Activated CD8-positive, alpha-beta memory T cell treated with anti-CD3 and anti-CD28 coated beads for 1 hour (primary cell): ENCODE results near the gene PMPCA.
A peak's percentile ranks its signal among the peaks of the same experiment; 100 is the strongest.

ENCODE experiments used
- DNase-seq, 2 donors: peaks; one replicate each; pipeline ENCODE4 v3.0.0-alpha.2; 2020; ENCODE audit warnings: low read depth in 1 of 2; ENCODE audit errors: extremely low read depth in 1 of 2

Gene PMPCA

GRCh38 chr9:136433043-136433715 is 22.7 kb downstream of the PMPCA start:
- DNase-seq, result no peak

- no peak for DNase-seq
Observed at GRCh38 chr9:136433849-136434579, 23.6 kb downstream of the PMPCA start.

DNA sequence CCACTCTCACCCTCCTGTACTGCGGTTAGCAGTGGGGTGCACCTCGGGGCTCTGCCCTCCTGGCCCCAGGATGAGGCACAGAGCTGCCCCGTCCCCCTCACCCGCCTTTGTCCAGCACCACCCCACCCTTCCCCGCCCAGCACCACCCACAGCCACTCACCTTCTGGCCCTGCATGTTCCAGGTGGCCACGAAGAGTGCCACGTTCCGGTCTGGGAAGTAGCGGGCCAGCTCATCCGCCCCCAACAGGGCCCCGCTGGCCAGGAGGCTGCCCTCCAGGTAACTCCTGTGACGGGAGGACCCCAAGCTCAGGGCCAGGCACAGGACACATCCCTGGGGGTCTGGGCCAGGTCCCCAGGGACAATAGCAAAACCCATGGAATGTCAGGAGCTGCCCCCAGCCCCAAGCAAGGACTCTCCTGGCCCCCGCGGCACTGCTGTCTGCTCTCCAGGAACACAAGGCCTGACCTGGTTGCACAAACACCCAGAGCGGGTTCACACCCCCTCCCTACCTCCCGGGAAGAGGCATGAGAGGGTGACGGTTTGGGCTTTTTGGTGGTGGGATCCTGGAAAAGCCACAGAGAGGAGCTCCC is 24.2 kb downstream of the PMPCA start:
- no peak for DNase-seq

GRCh38 chr9:136436055-136436634 is 25.7 kb downstream of the PMPCA start:
- DNase-seq, result no peak

DNA sequence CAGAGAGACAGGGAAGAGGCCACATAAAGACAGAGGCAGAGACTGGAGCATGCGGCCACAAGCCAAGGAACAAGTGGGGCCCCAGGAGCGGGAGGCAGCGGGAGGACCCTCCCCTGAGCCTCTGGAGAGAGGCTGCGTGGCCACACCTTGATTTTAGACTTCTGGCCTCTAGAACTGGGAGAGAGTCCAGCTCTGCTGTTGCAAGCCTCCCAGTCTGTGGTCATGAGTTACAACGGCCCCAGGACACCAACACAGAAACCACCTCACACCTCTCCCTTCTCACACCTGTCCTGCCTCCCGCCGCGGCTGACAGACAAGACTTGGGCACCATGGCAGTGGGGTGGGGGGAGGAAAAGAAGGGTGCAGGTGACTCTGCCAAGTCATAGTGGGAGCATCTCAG is 27.0 kb downstream of the PMPCA start:
- DNase-seq, result no peak

- DNase-seq, result no peak
Observed at GRCh38 chr9:136437839-136438547, 27.5 kb downstream of the PMPCA start.

GRCh38 chr9:136438548-136439480 is 28.4 kb downstream of the PMPCA start:
- DNase-seq, result peak; percentile 7 to 27

GRCh38 chr9:136439481-136440408 is 29.3 kb downstream of the PMPCA start, which contains the start of gene INPP5E:
Gene INPP5E (minus strand): TSS chr9:136439845. CDS start chr9:136439419, 426 bp downstream.
- DNase-seq, result peak; percentile 45 to 82

- no peak for DNase-seq
Observed at GRCh38 chr9:136441191-136441680, 30.8 kb downstream of the PMPCA start.

GRCh38 chr9:136441681-136442245 is 31.3 kb downstream of the PMPCA start:
- no peak for DNase-seq

DNA sequence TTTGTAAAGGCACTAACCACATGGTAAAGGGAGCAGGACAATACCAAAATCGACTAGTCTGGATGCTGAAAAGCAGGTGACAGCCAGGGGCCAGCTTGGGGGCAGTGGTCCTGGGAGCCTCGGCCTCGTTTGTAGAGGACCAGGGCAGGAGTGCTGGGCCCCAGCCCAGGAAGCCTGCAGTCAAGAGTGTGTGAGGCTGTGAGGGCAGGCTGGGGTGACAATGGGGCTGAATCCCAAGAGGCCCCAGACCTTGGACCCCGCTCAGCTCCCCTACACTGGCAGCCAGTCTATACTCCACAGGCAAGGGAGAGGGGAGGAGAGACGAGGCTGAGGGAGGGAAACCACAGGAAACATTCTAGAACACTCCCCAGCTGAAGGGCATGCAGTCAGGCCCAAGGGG is 31.8 kb downstream of the PMPCA start:
- no peak for DNase-seq

DNA sequence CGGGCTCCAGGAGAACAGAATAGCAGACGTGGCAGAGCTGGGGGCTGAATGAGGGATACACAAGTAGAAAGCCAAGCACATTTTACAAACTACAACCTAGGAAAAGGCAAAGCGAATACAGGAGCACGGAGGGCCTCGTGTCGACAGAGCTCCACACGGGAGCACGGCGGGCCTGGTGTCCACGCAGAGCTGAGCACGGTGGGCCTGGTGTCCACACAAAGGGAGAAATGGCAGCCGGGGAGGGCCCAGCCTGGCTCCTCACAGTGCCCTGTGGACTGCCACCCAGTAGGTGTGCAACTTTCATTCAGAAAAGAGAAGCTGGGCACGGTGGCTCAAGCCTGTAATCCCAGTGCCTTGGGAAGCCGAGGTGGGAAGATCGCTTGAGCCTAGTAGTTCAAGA is 32.6 kb downstream of the PMPCA start:
- DNase-seq, result no peak

DNA sequence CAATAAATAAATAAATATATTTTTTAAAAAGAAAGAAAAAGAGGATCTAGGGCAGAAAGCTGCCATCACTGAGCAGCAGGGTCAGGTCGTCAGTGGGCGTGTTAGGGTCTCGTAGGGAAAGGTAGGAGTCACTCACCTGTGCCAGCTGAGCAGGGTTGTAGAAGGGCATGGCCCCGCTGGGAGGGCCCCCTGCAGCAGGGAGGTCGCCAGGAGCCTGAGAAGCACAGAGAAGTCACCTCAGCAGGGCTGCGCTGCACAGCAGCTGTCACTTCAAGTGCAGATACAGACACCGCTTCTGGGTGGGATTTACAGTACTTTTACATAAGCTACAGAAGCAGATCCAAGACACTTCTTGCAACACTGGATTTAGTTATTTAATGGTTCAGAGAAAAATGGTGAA is 33.2 kb downstream of the PMPCA start:
- DNase-seq, result no peak

DNA sequence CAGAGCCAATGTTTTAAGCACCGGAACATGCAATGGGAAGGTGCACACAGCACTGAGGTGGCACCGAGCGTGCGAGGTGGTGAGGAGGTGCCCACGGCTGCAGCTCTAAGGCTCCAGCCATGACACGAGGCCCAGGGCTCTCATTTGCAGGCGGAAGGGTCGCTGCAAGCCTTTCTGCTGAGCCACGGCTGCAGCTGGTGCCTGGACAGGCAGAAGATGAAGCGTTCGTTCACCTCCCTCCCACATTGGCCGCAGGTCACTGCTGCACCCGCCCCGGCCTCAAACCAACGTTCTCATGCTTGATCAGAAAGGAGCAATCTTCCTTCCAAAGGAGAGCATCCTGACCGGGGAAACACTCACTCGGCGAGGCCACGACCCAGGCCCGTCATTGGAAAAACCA is 33.6 kb downstream of the PMPCA start:
- no peak for DNase-seq

DNA sequence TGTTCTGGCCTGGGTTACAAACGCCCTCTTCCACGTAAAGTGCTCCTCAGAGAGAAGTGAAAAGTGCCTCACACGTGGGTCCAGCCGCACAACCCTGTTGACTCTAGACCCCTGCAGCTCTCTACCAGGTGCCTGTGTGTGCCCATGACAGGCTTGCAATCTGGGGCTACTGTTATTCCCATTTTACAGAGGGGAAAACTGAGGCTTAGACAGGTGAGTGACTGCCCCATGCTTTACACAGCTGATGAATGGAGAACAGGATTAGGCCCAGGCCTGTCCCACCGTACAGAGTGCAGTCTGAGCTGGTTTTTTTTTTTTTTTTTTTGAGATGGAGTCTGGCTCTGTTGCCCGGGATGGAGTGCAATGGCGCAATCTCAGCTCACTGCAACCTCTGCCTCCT is 35.3 kb downstream of the PMPCA start:
- no peak for DNase-seq

- DNase-seq, result no peak
Observed at GRCh38 chr9:136447173-136447778, 36.8 kb downstream of the PMPCA start.

DNA sequence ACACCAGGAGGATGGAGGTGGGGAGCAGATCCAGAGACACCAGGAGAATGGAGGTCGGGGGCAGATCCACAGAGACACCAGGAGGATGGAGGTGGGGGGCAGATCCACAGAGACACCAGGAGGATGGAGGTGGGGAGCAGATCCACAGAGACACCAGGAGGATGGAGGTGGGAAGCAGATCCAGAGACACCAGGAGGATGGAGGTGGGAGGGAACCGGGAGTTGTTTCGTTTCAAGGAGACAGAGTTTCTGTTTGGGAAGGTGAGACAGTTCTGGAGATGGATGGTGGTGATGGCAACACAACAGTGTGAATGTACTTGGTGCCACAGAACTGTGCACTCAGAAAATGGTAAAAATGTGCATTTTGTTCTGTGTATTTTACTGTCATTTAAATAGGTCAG is 38.2 kb downstream of the PMPCA start:
- DNase-seq, result no peak
